Measurements from ENCODE around the gene SEMA4C. TPM values are rescaled to one million over a fixed set of nuclear protein-coding genes. Genes with fewer than 3 reads are reported as not detected.

Gene SEMA4C
- total RNA-seq, 1 donor from 2014 or later = 42.3 TPM

GRCh38 chr2:96821113-96821675 lies 48.7 kb downstream of the SEMA4C start:
- no peak for DNase-seq (ENCODE audit: low spot score)

GRCh38 chr2:96819876-96820511 lies 49.9 kb downstream of the SEMA4C start:
- DNase-seq (ENCODE audit: low spot score) = no peak

DNA sequence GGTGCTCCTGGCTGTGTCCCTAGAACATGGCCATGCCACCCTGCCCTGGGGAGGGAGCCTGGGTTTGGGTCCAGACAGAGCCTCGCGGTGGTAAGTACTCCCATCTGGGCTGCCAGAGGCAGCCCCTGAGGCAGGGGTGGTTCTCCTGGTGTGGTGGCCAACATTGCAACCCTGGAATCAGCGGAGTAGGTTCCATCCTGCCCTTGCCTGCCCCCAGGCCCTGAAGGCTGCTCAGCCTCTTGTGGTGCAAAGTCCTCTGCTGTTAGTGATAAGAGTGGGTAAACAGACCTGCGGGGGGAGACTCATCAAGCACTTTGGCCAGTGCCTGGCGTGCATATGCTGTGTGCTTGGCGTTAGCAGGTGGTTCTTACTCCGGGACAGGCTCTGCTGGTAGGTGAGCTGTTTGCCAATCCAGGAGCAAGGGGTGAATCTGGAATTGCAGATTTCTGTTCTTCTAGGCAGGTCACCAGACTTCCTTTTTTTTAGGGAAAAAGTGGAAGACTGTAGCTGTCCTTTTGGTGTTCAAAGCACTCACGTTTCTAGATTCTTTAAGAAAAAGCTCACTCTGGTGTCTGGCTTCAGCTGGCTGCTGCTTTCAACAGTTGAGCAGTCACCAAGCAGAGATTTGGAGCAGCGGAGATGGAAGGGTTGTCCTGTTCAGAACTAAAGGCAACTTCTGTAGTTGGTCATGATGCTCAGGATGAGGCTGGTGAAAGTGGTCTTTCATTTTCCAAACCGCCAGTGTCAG lies 50.6 kb downstream of the SEMA4C start:
- DNase-seq (ENCODE audit: low spot score) = peak; percentile 88

DNA sequence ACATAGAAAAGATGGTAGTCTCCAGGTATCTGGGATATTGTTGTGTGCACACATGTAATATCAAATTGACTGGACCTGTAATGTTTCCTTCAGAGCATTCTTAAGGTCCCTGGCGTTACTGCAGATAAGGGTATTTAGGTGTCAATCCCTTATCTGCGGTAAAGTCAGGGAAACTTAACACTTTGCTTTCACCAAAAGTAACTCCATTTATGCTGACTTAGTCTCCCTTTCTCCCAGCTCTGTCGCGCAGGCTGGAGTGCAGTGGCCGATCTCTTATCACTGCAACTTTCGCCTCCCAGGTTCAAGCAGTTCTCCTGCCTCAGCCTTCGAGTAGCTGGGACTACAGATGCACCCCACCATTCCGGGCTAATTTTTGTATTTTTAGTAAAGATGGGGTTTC lies 52.0 kb downstream of the SEMA4C start:
- DNase-seq (ENCODE audit: low spot score) = no peak

DNA sequence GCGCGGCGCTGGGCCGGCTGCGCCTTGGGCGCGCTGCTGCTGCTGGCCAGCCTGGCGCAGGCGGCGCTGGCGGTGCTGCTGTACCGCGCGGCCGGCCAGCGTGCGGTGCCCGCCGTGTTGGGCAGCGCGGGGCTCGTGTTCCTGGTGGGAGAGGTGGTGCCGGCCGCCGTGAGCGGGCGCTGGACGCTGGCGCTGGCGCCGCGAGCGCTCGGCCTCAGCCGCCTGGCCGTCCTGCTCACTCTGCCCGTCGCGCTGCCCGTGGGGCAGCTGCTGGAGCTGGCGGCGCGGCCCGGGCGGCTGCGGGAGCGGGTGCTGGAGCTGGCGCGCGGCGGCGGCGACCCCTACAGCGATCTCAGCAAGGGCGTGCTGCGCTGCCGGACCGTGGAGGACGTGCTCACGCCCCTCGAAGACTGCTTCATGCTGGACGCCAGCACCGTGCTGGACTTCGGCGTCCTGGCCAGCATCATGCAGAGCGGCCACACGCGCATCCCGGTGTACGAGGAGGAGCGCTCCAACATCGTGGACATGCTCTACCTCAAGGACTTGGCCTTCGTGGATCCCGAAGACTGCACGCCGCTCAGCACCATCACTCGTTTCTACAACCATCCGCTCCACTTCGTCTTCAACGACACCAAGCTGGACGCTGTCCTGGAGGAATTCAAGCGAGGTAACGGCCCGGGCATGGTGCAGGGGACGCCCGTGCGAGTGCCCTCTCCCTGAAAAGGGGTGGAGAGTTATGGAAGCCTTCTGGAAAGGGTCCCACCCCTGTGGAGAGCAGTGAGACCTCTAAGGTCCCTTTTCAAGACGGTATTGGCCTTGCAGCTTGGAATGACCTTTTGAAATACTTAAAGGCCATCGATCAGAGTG lies 52.8 kb downstream of the SEMA4C start:
- DNase-seq (ENCODE audit: low spot score) = no peak

DNA sequence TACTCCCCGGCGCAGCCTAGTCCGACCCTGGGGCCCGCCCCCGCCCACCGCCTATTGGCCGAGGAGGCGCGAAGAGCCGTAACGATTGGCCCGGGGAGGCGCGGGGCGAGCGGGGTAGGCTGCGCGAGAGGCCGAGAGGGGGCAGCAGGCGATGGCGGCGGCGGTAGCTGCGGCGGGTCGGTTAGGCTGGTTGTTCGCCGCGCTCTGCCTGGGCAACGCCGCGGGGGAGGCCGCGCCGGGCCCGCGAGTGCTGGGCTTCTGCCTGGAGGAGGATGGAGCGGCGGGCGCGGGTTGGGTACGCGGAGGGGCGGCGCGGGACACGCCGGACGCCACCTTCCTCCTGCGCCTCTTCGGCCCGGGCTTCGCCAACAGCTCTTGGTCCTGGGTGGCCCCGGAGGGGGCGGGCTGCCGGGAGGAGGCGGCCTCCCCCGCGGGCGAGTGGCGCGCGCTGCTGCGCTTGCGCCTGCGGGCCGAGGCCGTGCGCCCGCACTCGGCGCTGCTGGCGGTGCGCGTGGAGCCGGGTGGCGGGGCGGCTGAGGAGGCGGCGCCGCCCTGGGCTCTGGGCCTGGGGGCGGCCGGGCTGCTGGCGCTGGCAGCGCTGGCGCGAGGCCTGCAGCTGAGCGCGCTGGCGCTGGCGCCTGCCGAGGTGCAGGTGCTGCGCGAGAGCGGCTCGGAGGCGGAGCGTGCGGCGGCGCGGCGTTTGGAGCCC lies 53.6 kb downstream of the SEMA4C start, which contains the start of gene CNNM3:
Gene CNNM3 (plus strand): TSS at position 142 of the 709 bp plus-strand sequence. CDS start 10 bp downstream, at position 152.
- peak; percentile 95 for DNase-seq (ENCODE audit: low spot score)

DNA sequence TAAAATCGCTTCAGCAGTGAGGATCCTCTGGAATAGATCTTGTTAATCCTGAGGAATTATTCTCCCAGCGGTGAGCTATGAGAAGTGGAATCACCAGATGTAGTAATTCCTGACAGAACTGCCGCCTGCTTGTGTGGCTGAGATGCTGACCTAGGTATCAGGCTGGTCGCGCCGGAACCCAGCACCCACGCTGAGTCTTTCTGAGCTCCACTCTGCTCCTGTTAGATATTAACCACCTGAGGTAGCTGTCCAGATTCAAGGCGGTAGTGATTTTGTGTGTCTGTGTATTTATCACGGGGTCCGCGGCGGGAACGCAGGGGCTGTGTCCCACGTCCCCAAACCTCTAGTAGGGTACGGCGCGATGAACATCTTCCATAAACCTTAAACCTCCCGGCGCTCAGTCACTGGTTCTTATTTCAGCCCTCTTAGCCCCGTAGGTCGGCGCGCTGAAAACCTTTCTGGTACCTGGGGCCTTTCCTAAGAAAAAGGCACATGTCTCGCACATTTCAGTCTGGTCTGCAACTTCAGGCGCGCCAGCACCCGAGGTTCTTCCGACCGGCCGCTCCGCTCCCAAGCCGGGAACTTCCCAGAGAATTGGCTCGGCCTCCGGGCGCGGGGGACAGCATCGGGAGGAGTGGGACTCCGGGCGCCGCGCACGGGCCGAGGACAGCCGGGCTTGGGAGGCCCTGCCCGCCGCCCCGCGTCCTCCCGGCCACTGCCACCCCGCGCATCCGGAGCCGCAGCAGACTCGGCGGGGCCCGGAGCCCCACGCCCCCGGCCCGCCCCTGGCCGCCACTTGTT lies 54.4 kb downstream of the SEMA4C start:
- DNase-seq (ENCODE audit: low spot score) = no peak

DNA sequence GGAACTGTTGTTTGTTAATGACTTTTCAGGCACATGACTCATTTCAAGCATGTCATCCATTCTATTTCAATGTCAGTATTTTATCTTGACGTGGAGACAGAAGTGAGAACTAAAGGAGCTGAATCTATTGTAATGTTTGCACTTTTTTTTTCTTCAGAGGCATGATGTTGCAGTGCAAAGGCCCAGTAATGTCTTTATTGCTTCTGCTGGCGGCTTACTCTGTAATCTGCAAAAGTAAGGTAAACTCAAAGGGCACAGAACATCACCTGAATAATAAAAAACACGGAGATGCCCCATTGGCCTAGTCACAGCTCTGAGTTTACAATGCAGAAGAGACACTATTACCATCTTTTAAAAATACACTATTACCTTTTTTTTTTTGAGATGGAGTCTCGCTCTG lies 56.2 kb downstream of the SEMA4C start:
- DNase-seq (ENCODE audit: low spot score) = no peak

DNA sequence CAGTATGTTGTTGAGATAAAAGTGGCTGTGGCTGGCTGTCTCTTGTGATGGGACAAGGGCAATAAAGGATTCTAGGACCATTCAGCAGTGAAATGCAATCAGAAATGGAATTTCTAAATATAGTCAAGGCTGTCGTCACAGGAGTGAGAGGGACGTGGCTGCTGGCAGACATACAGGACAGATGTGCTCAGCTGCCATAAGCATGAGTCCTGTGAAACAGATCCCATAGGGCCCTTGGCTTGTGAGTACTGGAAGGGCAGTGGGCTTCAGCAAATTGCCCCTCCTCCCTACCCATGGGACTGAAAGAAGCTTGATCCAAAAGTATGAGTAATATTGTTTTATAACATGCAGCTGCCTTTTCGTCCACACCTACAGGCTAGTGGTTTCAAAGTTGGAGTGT lies 58.0 kb downstream of the SEMA4C start:
- no peak for DNase-seq (ENCODE audit: low spot score)

- DNase-seq (ENCODE audit: low spot score) = no peak
Observed at GRCh38 chr2:96810783-96811192, 59.1 kb downstream of the SEMA4C start.

DNA sequence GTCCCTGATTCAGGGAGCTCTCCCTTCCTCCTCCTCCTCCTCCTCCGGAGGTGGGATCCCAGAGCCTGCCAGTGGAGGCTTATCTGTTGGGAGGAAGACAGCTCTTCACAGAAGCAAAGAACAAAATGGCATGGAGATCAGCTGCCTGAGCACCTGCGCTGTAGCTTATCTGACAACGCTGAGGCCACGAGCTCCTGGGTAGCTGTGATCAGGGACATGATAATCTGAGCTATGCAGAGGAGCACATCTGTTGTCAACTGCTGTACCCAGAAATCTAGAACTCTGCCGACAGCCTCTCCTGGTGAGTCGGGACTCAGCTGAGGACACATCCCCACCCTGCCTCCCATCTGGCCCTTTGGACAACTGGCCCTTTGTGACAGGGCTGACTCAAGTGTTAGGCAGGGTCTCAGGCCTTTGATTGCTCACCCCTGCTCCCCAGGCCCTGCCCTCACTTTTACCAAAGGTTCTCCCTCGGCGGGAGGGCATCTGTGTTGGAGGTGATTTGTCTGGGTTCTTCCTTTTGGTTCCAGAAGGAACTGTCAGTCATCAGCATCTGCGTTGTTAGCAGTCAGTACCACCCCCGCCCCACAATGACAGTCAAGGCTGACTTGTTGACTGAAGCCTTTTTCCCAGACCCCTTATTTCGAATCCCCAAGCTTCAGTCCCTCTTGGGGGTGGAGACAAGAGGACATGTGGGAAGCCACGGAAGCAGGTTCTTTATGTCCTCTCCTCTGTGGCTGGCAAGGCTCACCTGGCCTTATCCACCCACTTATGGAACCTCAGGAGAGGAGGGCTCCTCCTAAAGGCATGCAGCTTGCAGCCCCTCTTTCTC lies 59.7 kb downstream of the SEMA4C start:
- no peak for DNase-seq (ENCODE audit: low spot score)

Other genes with a start within 250 kb of the SEMA4C start
- 38.7 TPM for gene KANSL3, start 231.8 kb downstream of the SEMA4C start, total RNA-seq
- 1.1 TPM for gene FER1L5, start 227.3 kb downstream of the SEMA4C start, total RNA-seq
- 28.0 TPM for gene LMAN2L, start 130.0 kb downstream of the SEMA4C start, total RNA-seq
- gene CNNM4, start 109.2 kb downstream of the SEMA4C start, total RNA-seq = 14.1 TPM
- gene CNNM3, start 53.8 kb downstream of the SEMA4C start, total RNA-seq = 65.2 TPM
- 6.9 TPM for gene ANKRD23, start 26.1 kb downstream of the SEMA4C start, total RNA-seq
- 19.1 TPM for gene ANKRD39, start 12.1 kb downstream of the SEMA4C start, total RNA-seq
- 0.92 TPM for gene FAM178B, start 116.5 kb upstream of the SEMA4C start, total RNA-seq
- 12.7 TPM for gene FAHD2B, start 224.8 kb upstream of the SEMA4C start, total RNA-seq
- 14.6 TPM for gene ANKRD36, start 243.1 kb upstream of the SEMA4C start, total RNA-seq